GM12875 (cell line): ENCODE results near the gene ZSCAN10.
"Not testable (repeated sequence)": the region's sequence is repeated elsewhere in the genome, so short reads cannot be mapped to it uniquely, and the experiment has no call there.

ENCODE experiments used
- H3K4me3 ChIP-seq: one replicate; pipeline ENCODE4 v1.5.1; 2011; ENCODE audit warnings: low read depth, low read length, control low read depth
- TF ChIP-seq, protein P1 (sequence below): IDR thresholded peaks from 2 replicates; pipeline ENCODE4 v1.5.1; 2011; ENCODE audit warnings: low read depth, mild to moderate bottlenecking, control low read depth, inconsistent platforms, low read length, moderate library complexity, borderline replicate concordance; ENCODE audit not compliant: insufficient read depth

ZSCAN10 gene

DNA sequence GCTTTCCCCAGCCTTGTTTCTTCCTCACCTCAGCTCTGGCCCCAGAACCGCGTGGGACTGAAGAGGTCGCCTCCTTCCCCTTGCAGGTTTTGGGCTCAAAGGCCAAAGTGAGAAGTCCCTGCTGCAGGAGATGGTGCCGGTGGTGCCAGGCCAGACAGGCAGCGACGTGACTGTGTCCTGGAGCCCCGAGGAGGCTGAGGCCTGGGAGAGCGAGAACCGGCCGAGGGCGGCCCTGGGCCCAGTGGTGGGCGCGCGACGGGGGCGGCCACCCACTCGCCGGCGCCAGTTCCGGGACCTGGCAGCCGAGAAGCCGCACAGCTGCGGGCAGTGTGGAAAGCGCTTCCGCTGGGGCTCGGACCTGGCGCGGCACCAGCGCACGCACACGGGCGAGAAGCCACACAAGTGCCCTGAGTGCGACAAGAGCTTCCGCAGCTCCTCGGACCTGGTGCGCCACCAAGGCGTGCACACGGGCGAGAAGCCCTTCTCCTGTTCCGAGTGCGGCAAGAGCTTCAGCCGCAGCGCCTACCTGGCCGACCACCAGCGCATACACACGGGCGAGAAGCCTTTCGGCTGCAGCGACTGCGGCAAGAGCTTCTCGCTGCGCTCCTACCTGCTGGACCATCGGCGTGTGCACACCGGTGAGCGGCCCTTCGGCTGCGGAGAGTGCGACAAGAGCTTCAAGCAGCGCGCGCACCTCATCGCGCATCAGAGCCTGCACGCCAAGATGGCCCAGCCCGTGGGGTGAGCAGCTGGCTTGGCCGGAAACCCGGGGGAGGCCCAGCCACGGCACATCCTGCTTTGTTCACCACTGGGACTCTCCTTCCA is 41.7 kb upstream of the ZSCAN10 start:
- H3K4me3 ChIP-seq: no peak overlapping the region
- TF ChIP-seq, protein P1, sequence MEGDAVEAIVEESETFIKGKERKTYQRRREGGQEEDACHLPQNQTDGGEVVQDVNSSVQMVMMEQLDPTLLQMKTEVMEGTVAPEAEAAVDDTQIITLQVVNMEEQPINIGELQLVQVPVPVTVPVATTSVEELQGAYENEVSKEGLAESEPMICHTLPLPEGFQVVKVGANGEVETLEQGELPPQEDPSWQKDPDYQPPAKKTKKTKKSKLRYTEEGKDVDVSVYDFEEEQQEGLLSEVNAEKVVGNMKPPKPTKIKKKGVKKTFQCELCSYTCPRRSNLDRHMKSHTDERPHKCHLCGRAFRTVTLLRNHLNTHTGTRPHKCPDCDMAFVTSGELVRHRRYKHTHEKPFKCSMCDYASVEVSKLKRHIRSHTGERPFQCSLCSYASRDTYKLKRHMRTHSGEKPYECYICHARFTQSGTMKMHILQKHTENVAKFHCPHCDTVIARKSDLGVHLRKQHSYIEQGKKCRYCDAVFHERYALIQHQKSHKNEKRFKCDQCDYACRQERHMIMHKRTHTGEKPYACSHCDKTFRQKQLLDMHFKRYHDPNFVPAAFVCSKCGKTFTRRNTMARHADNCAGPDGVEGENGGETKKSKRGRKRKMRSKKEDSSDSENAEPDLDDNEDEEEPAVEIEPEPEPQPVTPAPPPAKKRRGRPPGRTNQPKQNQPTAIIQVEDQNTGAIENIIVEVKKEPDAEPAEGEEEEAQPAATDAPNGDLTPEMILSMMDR: no peak

DNA sequence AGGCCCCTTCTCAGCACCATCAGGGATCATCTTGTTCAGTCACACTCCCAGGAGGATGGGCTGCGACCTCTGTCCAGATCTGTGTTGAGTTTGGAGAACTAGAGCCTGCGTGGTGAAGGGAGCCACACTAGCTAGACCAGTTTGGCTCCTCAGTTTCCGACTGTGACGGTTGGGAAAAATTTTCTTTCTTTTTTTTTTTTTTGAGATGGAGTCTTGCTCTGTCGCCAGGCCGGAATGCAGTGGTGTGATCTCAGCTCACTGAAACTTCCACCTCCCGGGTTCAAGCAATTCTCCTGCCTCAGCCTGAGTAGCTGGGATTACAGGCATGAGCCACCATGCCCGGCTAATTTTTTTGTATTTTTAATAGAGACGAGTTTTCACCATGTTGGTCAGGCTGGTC is 40.5 kb upstream of the ZSCAN10 start:
- H3K4me3 ChIP-seq: not testable (repeated sequence)

DNA sequence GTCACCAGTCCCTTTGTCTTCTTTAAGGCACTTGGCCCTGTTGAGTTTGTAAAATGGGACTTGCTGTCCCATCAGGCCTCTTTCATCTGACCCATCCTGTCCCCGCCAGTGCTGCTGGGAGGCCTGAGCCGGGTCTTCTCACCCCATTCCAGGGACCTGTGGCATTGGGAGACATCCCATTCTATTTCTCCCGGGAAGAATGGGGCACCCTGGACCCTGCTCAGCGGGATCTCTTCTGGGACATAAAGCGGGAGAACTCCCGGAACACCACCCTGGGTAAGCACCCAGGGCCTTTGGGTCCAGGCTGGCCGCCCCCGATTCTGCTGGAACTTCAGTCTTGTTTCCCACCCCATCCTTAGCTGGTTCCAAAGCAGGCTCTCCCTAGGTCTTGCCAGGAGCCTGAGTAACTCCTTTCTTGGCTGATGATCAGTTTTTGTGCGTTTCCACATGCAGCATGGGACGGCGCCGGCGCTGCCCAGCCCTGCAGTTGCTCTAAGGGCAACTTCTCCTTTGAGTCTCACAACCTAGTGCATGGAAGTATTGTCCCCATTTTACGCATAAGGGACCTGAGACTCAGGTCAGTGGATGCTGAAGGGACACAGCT is 39.8 kb upstream of the ZSCAN10 start:
- TF ChIP-seq, protein P1: no peak
- H3K4me3 ChIP-seq: no peak overlapping the region

DNA sequence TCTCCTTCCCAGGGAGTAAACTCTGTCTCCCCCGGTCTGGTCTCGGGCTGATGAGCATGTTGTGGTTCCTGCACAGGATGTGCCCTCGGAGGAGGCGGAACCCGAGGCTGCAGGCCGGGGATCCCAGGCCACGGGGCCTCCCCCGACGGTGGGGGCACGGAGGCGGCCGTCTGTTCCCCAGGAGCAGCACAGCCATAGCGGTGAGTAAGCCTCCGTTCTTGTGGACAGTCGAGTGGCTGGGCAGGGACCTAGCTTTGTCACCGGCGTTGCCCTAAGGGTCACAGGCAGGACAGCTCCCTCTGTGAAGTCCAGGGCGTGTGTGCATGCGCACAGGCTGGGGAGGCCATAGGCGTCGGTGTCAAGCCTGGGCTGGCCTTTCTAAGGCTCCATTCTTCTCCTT is 39.2 kb upstream of the ZSCAN10 start:
- TF ChIP-seq, protein P1: no peak
- H3K4me3 ChIP-seq: no peak overlapping the region

DNA sequence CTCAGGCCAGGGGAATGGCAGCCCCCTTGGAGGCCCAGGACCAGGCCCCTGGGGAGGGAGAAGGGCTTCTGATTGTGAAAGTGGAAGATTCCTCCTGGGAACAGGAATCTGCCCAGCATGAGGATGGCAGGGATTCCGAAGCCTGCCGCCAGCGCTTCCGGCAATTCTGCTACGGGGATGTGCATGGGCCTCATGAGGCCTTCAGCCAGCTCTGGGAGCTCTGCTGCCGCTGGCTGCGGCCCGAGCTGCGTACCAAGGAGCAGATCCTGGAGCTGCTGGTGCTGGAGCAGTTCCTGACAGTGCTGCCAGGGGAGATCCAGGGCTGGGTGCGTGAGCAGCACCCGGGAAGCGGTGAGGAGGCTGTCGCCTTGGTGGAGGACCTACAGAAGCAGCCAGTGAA is 38.2 kb upstream of the ZSCAN10 start:
- H3K4me3 ChIP-seq: no peak overlapping the region
- TF ChIP-seq, protein P1: no peak

DNA sequence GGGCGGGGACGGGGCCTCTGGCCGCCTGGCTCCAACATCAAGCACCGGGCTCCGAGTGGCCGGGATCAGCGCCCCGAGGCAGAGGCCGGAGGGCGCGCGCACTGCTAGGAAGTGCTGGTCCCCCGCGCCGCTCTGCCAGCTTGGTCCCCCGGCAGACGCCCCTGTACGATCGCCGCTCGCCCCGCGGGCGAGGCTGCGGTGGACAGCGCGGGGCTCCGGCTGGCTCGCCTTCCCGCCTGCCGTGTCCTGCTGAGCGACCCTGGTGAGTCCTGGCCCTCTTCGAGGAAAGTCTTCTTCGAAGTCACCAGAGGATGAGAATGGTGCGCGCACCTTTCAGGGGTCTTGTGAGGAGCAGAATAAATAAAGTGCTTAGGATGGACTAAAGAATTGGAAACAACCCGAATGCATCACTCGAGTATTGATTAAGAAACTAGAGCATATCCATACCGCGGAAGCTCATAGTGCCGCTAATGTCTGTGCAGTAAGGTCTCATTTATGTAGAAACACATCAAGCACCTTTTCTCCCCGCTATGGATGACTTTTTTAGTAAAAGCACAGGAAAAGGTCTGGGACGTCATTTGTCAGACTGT is 36.1 kb upstream of the ZSCAN10 start:
- TF ChIP-seq, protein P1: no peak

DNA sequence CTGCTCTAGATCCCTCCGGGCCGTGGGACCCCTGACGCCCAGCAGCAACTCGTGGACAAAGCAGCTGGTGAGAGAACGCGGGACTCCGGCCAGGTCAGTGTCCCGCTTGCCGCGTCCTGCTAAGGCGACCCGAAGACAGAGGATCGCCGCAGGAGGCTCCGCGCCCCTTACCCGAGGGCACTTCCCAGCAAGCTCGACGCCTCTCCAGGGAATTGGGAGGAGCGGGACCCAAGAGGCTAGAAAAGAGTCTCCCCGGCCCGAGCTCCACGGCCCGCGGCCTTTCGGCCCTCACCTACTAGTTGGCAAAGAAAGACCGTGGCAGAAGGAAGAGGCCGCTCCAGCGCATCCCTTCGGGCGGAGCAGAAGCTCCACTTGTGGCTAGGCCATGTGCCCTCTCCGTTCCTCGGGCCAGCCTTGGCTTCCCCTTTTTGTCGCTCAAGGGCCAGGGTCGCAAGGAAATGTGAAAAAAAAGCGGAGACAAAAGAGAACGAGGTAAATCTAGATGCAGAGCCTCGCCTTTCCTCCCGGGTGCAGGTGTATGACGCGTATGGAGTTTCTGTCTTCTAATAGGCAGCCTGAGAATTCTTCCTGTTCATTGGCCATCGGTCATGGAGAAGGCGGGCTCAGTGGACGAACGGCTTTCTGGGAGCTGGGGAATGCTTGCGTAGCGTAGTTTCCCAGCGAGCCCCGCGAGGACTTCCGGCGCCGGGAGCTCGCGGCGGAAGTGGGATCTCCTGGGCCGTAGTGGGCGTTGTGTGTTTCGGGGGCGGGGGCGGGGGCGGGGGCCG is 35.4 kb upstream of the ZSCAN10 start, which contains the start of gene ZNF213:
Gene ZNF213 (plus strand): TSS at position 692 of the 788 bp plus-strand sequence. CDS start 2,252 bp downstream, outside the sequence.
- TF ChIP-seq, protein P1: no peak
- H3K4me3 ChIP-seq: peak within 1 kb of the TSS; percentile 91

More for the DNA sequence above, 36.1 kb upstream of the ZSCAN10 start:
- peak overlapping the region; percentile 91 for H3K4me3 ChIP-seq
